Neural progenitor cell (in vitro differentiated cells): ENCODE results near the gene RNF128. TPM values are rescaled to one million over a fixed set of nuclear protein-coding genes. Genes with fewer than 3 reads are reported as not detected.

ENCODE experiments used
- DNase-seq: peaks from one replicate; pipeline ENCODE4 v3.0.0-alpha.2; 2016; ENCODE audit warnings: low spot score
- H2AFZ ChIP-seq: fragments of 200-600 bp; sonication (generic); replicated peaks from 2 replicates; pipeline ENCODE4 v1.6.1; 2016; ENCODE audit warnings: antibody characterized with exemption
- H3F3A ChIP-seq: fragments of 200-600 bp; sonication (generic); 2 replicates; pipeline ENCODE4 v1.6.1; 2016; ENCODE audit warnings: antibody characterized with exemption, low read depth
- H3K27ac ChIP-seq: fragments of 200-600 bp; sonication (generic); 2 replicates; pipeline ENCODE4 v1.5.1; 2016; ENCODE audit warnings: mild to moderate bottlenecking
- H3K27me3 ChIP-seq: fragments of 200-600 bp; sonication (generic); 2 replicates; pipeline ENCODE4 v1.6.1; 2016; ENCODE audit warnings: mild to moderate bottlenecking, moderate library complexity
- H3K36me3 ChIP-seq: fragments of 200-600 bp; sonication (generic); 2 replicates; pipeline ENCODE4 v1.5.1; 2016
- H3K4me1 ChIP-seq: fragments of 200-600 bp; sonication (generic); 2 replicates; pipeline ENCODE4 v1.6.1; 2016; ENCODE audit warnings: mixed run types
- H3K4me2 ChIP-seq: fragments of 200-600 bp; sonication (generic); 2 replicates; pipeline ENCODE4 v1.6.1; 2016
- H3K4me3 ChIP-seq: fragments of 200-600 bp; sonication (generic); 2 replicates; pipeline ENCODE4 v1.5.1; 2016
- H3K79me2 ChIP-seq: fragments of 200-600 bp; sonication (generic); 2 replicates; pipeline ENCODE4 v1.6.1; 2016; ENCODE audit warnings: low read depth
- H3K9ac ChIP-seq: fragments of 200-600 bp; sonication (generic); 2 replicates; pipeline ENCODE4 v1.6.1; 2016
- H3K9me3 ChIP-seq: fragments of 200-600 bp; sonication (generic); 2 replicates; pipeline ENCODE4 v1.5.1; 2016; ENCODE audit warnings: low read depth
- H4K20me1 ChIP-seq: fragments of 200-600 bp; sonication (generic); 2 replicates; pipeline ENCODE4 v1.6.1; 2016; ENCODE audit warnings: low read depth
- H3K27ac Mint-ChIP-seq: 3 replicates; pipeline ENCODE4 v1.8.0; 2021; ENCODE audit warnings: mixed read lengths
- H3K27me3 Mint-ChIP-seq: 2 replicates; pipeline ENCODE4 v1.8.0; 2022; ENCODE audit warnings: low read depth, mild to moderate bottlenecking, inconsistent platforms, moderate library complexity, mixed read lengths; ENCODE audit not compliant: insufficient read depth
- H3K36me3 Mint-ChIP-seq: 3 replicates; pipeline ENCODE4 v1.8.0; 2021; ENCODE audit warnings: mixed read lengths
- H3K4me1 Mint-ChIP-seq: 3 replicates; pipeline ENCODE4 v1.8.0; 2021; ENCODE audit warnings: mixed read lengths
- H3K4me3 Mint-ChIP-seq: 3 replicates; pipeline ENCODE4 v1.8.0; 2021; ENCODE audit warnings: mild to moderate bottlenecking, moderate library complexity, mixed read lengths
- H3K9me3 Mint-ChIP-seq: 3 replicates; pipeline ENCODE4 v1.8.0; 2020; ENCODE audit warnings: mixed read lengths
- CTCF ChIP-seq: fragments of 200-600 bp; sonication (generic); IDR thresholded peaks from 2 replicates; pipeline ENCODE4 v1.5.1; 2017; ENCODE audit warnings: antibody characterized with exemption, mild to moderate bottlenecking
- EZH2 ChIP-seq: fragments of 200-600 bp; sonication (generic); IDR thresholded peaks from 2 replicates; pipeline ENCODE4 v1.6.1; 2017; ENCODE audit warnings: antibody characterized with exemption, mild to moderate bottlenecking, moderate library complexity
- EZH2phosphoT487 ChIP-seq: fragments of 200-600 bp; sonication (generic); IDR thresholded peaks from 2 replicates; pipeline ENCODE4 v1.6.1; 2017; ENCODE audit warnings: antibody characterized with exemption
- total RNA-seq: library from RNA; depleted of rRNA; stranded (reverse); fragments of >200 nt; gene quantifications from 2 replicates; pipeline ENCODE4 v1.2.3, GENCODE V29; 2015; ENCODE audit warnings: low replicate concordance

The RNF128 gene
- total RNA-seq, 1 donor from 2014 or later = not detected

GRCh38 chrX:106702636-106703035 lies 23.9 kb upstream of the RNF128 start:
- no peaks in the 10 kb centered on the region for H3K9me3 ChIP-seq
- no peaks in the 10 kb centered on the region for H3F3A ChIP-seq
- Mint-ChIP-seq H3K4me1 (peaks cover 15% of the 10 kb centered on the region), H3K27ac (no peak overlapping the region), H3K36me3 (no peaks in the 10 kb centered on the region), H3K27me3 (peaks cover 5% of the 10 kb centered on the region), H3K9me3 (no peaks in the 10 kb centered on the region), H3K4me3 (no peak overlapping the region)
- H3K4me3 ChIP-seq = no peak overlapping the region
- H4K20me1 ChIP-seq = no peaks in the 10 kb centered on the region
- H3K79me2 ChIP-seq = no peaks in the 10 kb centered on the region
- H2AFZ ChIP-seq = no peak overlapping the region
- TF ChIP-seq CTCF (no peak), EZH2phosphoT487 (no peak), EZH2 (no peak)
- H3K4me1 ChIP-seq = no peaks in the 10 kb centered on the region
- no peak overlapping the region for H3K27ac ChIP-seq
- H3K36me3 ChIP-seq = no peaks in the 10 kb centered on the region
- H3K27me3 ChIP-seq = no peaks in the 10 kb centered on the region
- H3K4me2 ChIP-seq = no peak overlapping the region
- no peak overlapping the region for H3K9ac ChIP-seq
- no peak for DNase-seq

GRCh38 chrX:106706466-106706865 lies 20.0 kb upstream of the RNF128 start:
- no peak for TF ChIP-seq CTCF
- no peak for TF ChIP-seq EZH2
- no peak for TF ChIP-seq EZH2phosphoT487
- Histone ChIP-seq H3K4me2 (no peak overlapping the region), H3K27me3 (no peaks in the 10 kb centered on the region), H2AFZ (no peak overlapping the region), H3F3A (no peaks in the 10 kb centered on the region), H3K79me2 (no peaks in the 10 kb centered on the region), H3K27ac (no peak overlapping the region), H3K4me3 (no peak overlapping the region), H3K9me3 (peaks cover 4% of the 10 kb centered on the region), H3K4me1 (no peaks in the 10 kb centered on the region), H4K20me1 (no peaks in the 10 kb centered on the region), H3K36me3 (no peaks in the 10 kb centered on the region), H3K9ac (no peak overlapping the region)
- peaks cover 5% of the 10 kb centered on the region for H3K27me3 Mint-ChIP-seq
- no peak for DNase-seq
- peaks cover 11% of the 10 kb centered on the region for H3K4me1 Mint-ChIP-seq
- H3K4me3 Mint-ChIP-seq = no peak overlapping the region
- no peaks in the 10 kb centered on the region for H3K36me3 Mint-ChIP-seq
- no peak overlapping the region for H3K27ac Mint-ChIP-seq
- H3K9me3 Mint-ChIP-seq = no peaks in the 10 kb centered on the region

GRCh38 chrX:106707771-106708454 lies 18.6 kb upstream of the RNF128 start:
- TF ChIP-seq EZH2phosphoT487 (no peak), CTCF (no peak), EZH2 (no peak)
- no peak overlapping the region for H3K27ac ChIP-seq
- H3K4me1 Mint-ChIP-seq = peaks cover 11% of the 10 kb centered on the region

More at GRCh38 chrX:106707771-106708454, 18.6 kb upstream of the RNF128 start:
- Histone ChIP-seq H3K27me3 (no peaks in the 10 kb centered on the region), H3F3A (no peaks in the 10 kb centered on the region), H3K9me3 (peaks cover 4% of the 10 kb centered on the region), H3K36me3 (no peaks in the 10 kb centered on the region), H3K9ac (no peak overlapping the region), H3K4me2 (no peak overlapping the region), H2AFZ (no peak overlapping the region), H4K20me1 (no peaks in the 10 kb centered on the region), H3K4me3 (no peak overlapping the region), H3K79me2 (no peaks in the 10 kb centered on the region), H3K4me1 (no peaks in the 10 kb centered on the region)
- Mint-ChIP-seq H3K9me3 (no peaks in the 10 kb centered on the region), H3K4me3 (no peak overlapping the region), H3K36me3 (no peaks in the 10 kb centered on the region), H3K27ac (no peak overlapping the region), H3K27me3 (peaks cover 5% of the 10 kb centered on the region)
- no peak for DNase-seq
